Neural cell (in vitro differentiated cells): ENCODE results near the gene PDE4D. TPM values are rescaled to one million over a fixed set of nuclear protein-coding genes. Genes with fewer than 3 reads are reported as not detected.

Experiments
- H2AFZ ChIP-seq: fragments of 200-600, 300-800 bp; sonication (generic), shearing (Covaris generic); 2 replicates; pipeline ENCODE4 v1.6.0; 2014; ENCODE audit warnings: low read depth, mild to moderate bottlenecking, antibody characterized with exemption, low read length, moderate library complexity
- H3F3A ChIP-seq: fragments of 200-600 bp; shearing (Covaris generic); 2 replicates; pipeline ENCODE4 v1.6.1; 2016; ENCODE audit warnings: mild to moderate bottlenecking, moderate library complexity, mixed read lengths, antibody characterized with exemption, low read length; ENCODE audit not compliant: insufficient read depth, poor library complexity, severe bottlenecking
- H3K27ac ChIP-seq: fragments of 200-600, 300-800 bp; sonication (generic), shearing (Covaris generic); 2 replicates; pipeline ENCODE4 v1.5.1; 2014; ENCODE audit warnings: mild to moderate bottlenecking, low read length, moderate library complexity
- H3K27me3 ChIP-seq: fragments of 300-800, 200-600 bp; sonication (generic), shearing (Covaris generic); 2 replicates; pipeline ENCODE4 v1.6.0; 2014; ENCODE audit warnings: mild to moderate bottlenecking, low read depth, low read length, moderate library complexity; ENCODE audit not compliant: insufficient read depth
- H3K36me3 ChIP-seq: fragments of 300-800, 200-600 bp; sonication (generic), shearing (Covaris generic); 2 replicates; pipeline ENCODE4 v1.5.1; 2014; ENCODE audit warnings: mild to moderate bottlenecking, antibody characterized with exemption, low read length, moderate library complexity; ENCODE audit not compliant: insufficient read depth
- H3K4me2 ChIP-seq: fragments of 300-800, 200-600 bp; sonication (generic), shearing (Covaris generic); 2 replicates; pipeline ENCODE4 v1.6.0; 2014; ENCODE audit warnings: mild to moderate bottlenecking, low read length
- H3K4me3 ChIP-seq: fragments of 300-800, 200-600 bp; sonication (generic), shearing (Covaris generic); 2 replicates; pipeline ENCODE4 v1.5.1; 2014; ENCODE audit warnings: mild to moderate bottlenecking, low read length, moderate library complexity
- H3K79me2 ChIP-seq: fragments of 200-600 bp; shearing (Covaris generic); replicated peaks from 2 replicates; pipeline ENCODE4 v1.6.0; 2014; ENCODE audit warnings: mild to moderate bottlenecking, low read length, moderate library complexity; ENCODE audit not compliant: insufficient read depth
- H3K9ac ChIP-seq: fragments of 300-800, 200-600 bp; sonication (generic), shearing (Covaris generic); 2 replicates; pipeline ENCODE4 v1.6.1; 2016; ENCODE audit warnings: mild to moderate bottlenecking, low read length, mixed read lengths
- H3K9me2 ChIP-seq: fragments of 200-600 bp; shearing (Covaris generic); 2 replicates; pipeline ENCODE4 v1.6.1; 2016; ENCODE audit warnings: mild to moderate bottlenecking, low read length, mixed read lengths; ENCODE audit not compliant: insufficient read depth
- H3K9me3 ChIP-seq: fragments of 200-600, 300-800 bp; sonication (generic), shearing (Covaris generic); 2 replicates; pipeline ENCODE4 v1.6.1; 2016; ENCODE audit warnings: mild to moderate bottlenecking, mixed run types, low read length, moderate library complexity, mixed read lengths
- H4K20me1 ChIP-seq: fragments of 200-600 bp; shearing (Covaris generic); 2 replicates; pipeline ENCODE4 v1.6.1; 2016; ENCODE audit warnings: mild to moderate bottlenecking, mixed run types; ENCODE audit not compliant: insufficient read depth
- EP300 ChIP-seq: fragments of 450-650 bp; conservative IDR thresholded peaks from 2 replicates; pipeline ENCODE4 v1.6.1; 2014; ENCODE audit warnings: antibody characterized with exemption, mild to moderate bottlenecking, moderate library complexity; ENCODE audit not compliant: poor library complexity, severe bottlenecking
- EZH2 ChIP-seq: fragments of 200-600, 300-800 bp; shearing (Covaris generic), sonication (generic); IDR thresholded peaks from 2 replicates; pipeline ENCODE4 v1.6.1; 2014; ENCODE audit warnings: antibody characterized with exemption, low read length, borderline replicate concordance, mild to moderate bottlenecking; ENCODE audit not compliant: insufficient read depth, poor library complexity, severe bottlenecking
- MXI1 ChIP-seq: fragments of 450-650 bp; conservative IDR thresholded peaks from 2 replicates; pipeline ENCODE4 v1.6.1; 2014; ENCODE audit warnings: antibody characterized with exemption, mild to moderate bottlenecking; ENCODE audit not compliant: poor library complexity, severe bottlenecking
- POLR2AphosphoS5 ChIP-seq: IDR thresholded peaks from 2 replicates; pipeline ENCODE4 v1.6.1; 2012
- RAD21 ChIP-seq: fragments of 450-650 bp; conservative IDR thresholded peaks from 2 replicates; pipeline ENCODE4 v1.6.1; 2014; ENCODE audit warnings: antibody characterized with exemption, mild to moderate bottlenecking, moderate library complexity
- SMC3 ChIP-seq: fragments of 450-650 bp; conservative IDR thresholded peaks from 2 replicates; pipeline ENCODE4 v1.6.1; 2014; ENCODE audit warnings: antibody characterized with exemption, mild to moderate bottlenecking, moderate library complexity; ENCODE audit not compliant: poor library complexity
- TAF1 ChIP-seq: IDR thresholded peaks from 2 replicates; pipeline ENCODE4 v1.6.1; 2012; ENCODE audit warnings: low read depth
- polyA plus RNA-seq: library from polyadenylated mRNA; depleted of rRNA; stranded (reverse); fragments of >200 nt; gene quantifications from 2 replicates; pipeline ENCODE4 v1.2.3, GENCODE V29; 2014
- TF ChIP-seq, protein P1 (sequence below): IDR thresholded peaks from 2 replicates; pipeline ENCODE4 v1.6.1; 2012; ENCODE audit warnings: borderline replicate concordance
- TF ChIP-seq, protein P2 (sequence below): fragments of 450-650 bp; IDR thresholded peaks from 2 replicates; pipeline ENCODE4 v1.5.1; 2014; ENCODE audit warnings: antibody characterized with exemption, mild to moderate bottlenecking, moderate library complexity; ENCODE audit not compliant: poor library complexity, severe bottlenecking

PDE4D gene
- polyA plus RNA-seq, 1 donor from 2014 or later: 42.8 TPM

DNA sequence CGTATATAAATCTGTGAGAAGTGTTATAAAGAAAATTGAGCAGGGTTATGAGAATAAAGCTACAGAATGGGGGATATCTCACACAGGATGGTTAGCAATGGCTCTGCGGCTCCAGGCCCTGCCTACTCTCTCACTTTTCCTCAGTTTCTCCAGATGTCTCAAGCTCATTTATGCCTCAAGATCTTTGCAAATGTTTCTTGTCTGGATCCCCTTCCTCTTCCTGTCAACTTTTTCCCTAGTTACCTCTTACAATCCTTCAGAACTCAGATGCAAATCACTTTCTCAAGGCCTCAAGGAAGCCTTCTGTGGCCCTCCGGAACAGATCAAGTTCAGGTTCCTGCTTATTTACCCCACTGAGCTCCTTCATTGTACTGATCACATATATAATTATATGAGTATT is 924.3 kb downstream of the PDE4D start:
- Histone ChIP-seq H3K4me2 (no peak overlapping the region), H4K20me1 (no peaks in the 10 kb centered on the region), H3K27me3 (no peaks in the 10 kb centered on the region), H3K27ac (no peak overlapping the region), H3K4me3 (no peak overlapping the region), H3K79me2 (no peaks in the 10 kb centered on the region), H3K9ac (no peak overlapping the region), H3K9me3 (no peaks in the 10 kb centered on the region), H3F3A (no peaks in the 10 kb centered on the region), H3K9me2 (no peaks in the 10 kb centered on the region), H3K36me3 (peaks cover 4% of the 10 kb centered on the region), H2AFZ (no peak overlapping the region)
- TF ChIP-seq POLR2AphosphoS5: no peak
- TF ChIP-seq, protein P1, sequence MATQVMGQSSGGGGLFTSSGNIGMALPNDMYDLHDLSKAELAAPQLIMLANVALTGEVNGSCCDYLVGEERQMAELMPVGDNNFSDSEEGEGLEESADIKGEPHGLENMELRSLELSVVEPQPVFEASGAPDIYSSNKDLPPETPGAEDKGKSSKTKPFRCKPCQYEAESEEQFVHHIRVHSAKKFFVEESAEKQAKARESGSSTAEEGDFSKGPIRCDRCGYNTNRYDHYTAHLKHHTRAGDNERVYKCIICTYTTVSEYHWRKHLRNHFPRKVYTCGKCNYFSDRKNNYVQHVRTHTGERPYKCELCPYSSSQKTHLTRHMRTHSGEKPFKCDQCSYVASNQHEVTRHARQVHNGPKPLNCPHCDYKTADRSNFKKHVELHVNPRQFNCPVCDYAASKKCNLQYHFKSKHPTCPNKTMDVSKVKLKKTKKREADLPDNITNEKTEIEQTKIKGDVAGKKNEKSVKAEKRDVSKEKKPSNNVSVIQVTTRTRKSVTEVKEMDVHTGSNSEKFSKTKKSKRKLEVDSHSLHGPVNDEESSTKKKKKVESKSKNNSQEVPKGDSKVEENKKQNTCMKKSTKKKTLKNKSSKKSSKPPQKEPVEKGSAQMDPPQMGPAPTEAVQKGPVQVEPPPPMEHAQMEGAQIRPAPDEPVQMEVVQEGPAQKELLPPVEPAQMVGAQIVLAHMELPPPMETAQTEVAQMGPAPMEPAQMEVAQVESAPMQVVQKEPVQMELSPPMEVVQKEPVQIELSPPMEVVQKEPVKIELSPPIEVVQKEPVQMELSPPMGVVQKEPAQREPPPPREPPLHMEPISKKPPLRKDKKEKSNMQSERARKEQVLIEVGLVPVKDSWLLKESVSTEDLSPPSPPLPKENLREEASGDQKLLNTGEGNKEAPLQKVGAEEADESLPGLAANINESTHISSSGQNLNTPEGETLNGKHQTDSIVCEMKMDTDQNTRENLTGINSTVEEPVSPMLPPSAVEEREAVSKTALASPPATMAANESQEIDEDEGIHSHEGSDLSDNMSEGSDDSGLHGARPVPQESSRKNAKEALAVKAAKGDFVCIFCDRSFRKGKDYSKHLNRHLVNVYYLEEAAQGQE: no peak
- no peak for TF ChIP-seq TAF1
- TF ChIP-seq, protein P2, sequence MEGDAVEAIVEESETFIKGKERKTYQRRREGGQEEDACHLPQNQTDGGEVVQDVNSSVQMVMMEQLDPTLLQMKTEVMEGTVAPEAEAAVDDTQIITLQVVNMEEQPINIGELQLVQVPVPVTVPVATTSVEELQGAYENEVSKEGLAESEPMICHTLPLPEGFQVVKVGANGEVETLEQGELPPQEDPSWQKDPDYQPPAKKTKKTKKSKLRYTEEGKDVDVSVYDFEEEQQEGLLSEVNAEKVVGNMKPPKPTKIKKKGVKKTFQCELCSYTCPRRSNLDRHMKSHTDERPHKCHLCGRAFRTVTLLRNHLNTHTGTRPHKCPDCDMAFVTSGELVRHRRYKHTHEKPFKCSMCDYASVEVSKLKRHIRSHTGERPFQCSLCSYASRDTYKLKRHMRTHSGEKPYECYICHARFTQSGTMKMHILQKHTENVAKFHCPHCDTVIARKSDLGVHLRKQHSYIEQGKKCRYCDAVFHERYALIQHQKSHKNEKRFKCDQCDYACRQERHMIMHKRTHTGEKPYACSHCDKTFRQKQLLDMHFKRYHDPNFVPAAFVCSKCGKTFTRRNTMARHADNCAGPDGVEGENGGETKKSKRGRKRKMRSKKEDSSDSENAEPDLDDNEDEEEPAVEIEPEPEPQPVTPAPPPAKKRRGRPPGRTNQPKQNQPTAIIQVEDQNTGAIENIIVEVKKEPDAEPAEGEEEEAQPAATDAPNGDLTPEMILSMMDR: no peak
- TF ChIP-seq RAD21: no peak

DNA sequence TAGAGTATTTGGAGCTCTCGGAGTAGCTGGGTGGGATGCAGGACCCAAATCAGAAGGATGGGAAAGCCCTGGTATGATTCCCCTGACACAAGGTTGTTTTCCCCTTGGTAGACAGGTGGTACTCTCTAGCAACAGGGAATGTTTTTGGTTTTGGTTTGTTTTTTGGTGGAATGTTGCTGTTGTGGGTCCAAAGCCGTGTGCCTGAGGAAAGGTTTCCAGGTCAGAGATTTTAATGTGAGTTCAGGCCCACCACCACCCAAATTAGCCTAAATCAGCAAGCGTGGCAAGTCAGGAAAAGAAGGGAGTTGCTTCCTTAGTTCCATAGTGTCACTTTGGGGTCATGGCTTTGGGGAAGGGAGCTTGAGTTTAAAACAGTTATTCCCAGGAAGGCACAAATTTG is 925.2 kb downstream of the PDE4D start:
- Histone ChIP-seq H3K36me3 (peaks cover 2% of the 10 kb centered on the region), H3K27ac (no peak overlapping the region), H2AFZ (no peak overlapping the region), H3K9ac (no peak overlapping the region), H3K9me2 (no peaks in the 10 kb centered on the region), H3F3A (no peaks in the 10 kb centered on the region), H3K4me3 (no peak overlapping the region), H3K4me2 (no peak overlapping the region), H3K9me3 (no peaks in the 10 kb centered on the region), H3K79me2 (no peaks in the 10 kb centered on the region), H3K27me3 (no peaks in the 10 kb centered on the region), H4K20me1 (no peaks in the 10 kb centered on the region)
- no peak for TF ChIP-seq RAD21
- no peak for TF ChIP-seq MXI1
- no peak for TF ChIP-seq TAF1
- TF ChIP-seq POLR2AphosphoS5: no peak
- no peak for TF ChIP-seq EZH2
- TF ChIP-seq, protein P2: no peak
- TF ChIP-seq EP300: no peak
- TF ChIP-seq, protein P1: no peak
- no peak for TF ChIP-seq SMC3
